Measurements from ENCODE around the gene TMED9. TPM values are rescaled to one million over a fixed set of nuclear protein-coding genes. Genes with fewer than 3 reads are reported as not detected.
"Not testable (repeated sequence)": the region's sequence is repeated elsewhere in the genome, so short reads cannot be mapped to it uniquely, and the experiment has no call there.

Gene TMED9
- total RNA-seq, 1 experiment from 2014 or later, result 294 TPM

- H3K9me3 Mint-ChIP-seq (ENCODE audit: low read depth, unreplicated experiment); H3K36me3 Mint-ChIP-seq (ENCODE audit: insufficient read depth, unreplicated experiment); DNase-seq; intact Hi-C loops (cut with micrococcal nuclease; ENCODE audit: unreplicated experiment); H3K4me3 Mint-ChIP-seq (ENCODE audit: low read depth, unreplicated experiment); H3K27me3 Mint-ChIP-seq (ENCODE audit: unreplicated experiment); BruUV-seq (replicated peaks); H3K27ac Mint-ChIP-seq (ENCODE audit: unreplicated experiment); CTCF ChIA-PET; H3K4me1 Mint-ChIP-seq (ENCODE audit: low read depth, unreplicated experiment): not testable (repeated sequence)
These were observed 42.9 kb downstream of the TMED9 start for GRCh38 chr5:177634912-177635311.

- H3K27ac Mint-ChIP-seq (ENCODE audit: unreplicated experiment); BruUV-seq (replicated peaks); H3K4me1 Mint-ChIP-seq (ENCODE audit: low read depth, unreplicated experiment); H3K9me3 Mint-ChIP-seq (ENCODE audit: low read depth, unreplicated experiment); intact Hi-C loops (cut with micrococcal nuclease; ENCODE audit: unreplicated experiment); H3K36me3 Mint-ChIP-seq (ENCODE audit: insufficient read depth, unreplicated experiment); DNase-seq; H3K27me3 Mint-ChIP-seq (ENCODE audit: unreplicated experiment); H3K4me3 Mint-ChIP-seq (ENCODE audit: low read depth, unreplicated experiment); CTCF ChIA-PET: not testable (repeated sequence)
These were observed 53.5 kb downstream of the TMED9 start for GRCh38 chr5:177645462-177645861.

Other genes with a start within 250 kb of the TMED9 start
- 278 and 305 TPM in 2 replicates for gene LMAN2, start 240.5 kb upstream of the TMED9 start, total RNA-seq (2022)
- 12.9 and 13.0 TPM in 2 replicates for gene RGS14, start 234.3 kb upstream of the TMED9 start, total RNA-seq (2022)
- gene SLC34A1, start 207.8 kb upstream of the TMED9 start, total RNA-seq (2022), result 0.19 and 0.64 TPM in 2 replicates
- not detected in 2 replicates for gene PFN3, start 191.5 kb upstream of the TMED9 start, total RNA-seq (2022)
- gene F12, start 182.6 kb upstream of the TMED9 start, total RNA-seq (2022), result 14.3 and 20.2 TPM in 2 replicates
- gene GRK6, start 165.5 kb upstream of the TMED9 start, total RNA-seq (2022), result 64.6 and 72.6 TPM in 2 replicates
- gene PRR7, start 145.4 kb upstream of the TMED9 start, total RNA-seq (2022), result 25.2 and 27.6 TPM in 2 replicates
- gene DBN1, start 118.6 kb upstream of the TMED9 start, total RNA-seq (2022), result 207 and 218 TPM in 2 replicates
- gene PDLIM7, start 94.6 kb upstream of the TMED9 start, total RNA-seq (2022), result 400 and 420 TPM in 2 replicates
- gene DOK3, start 82.4 kb upstream of the TMED9 start, total RNA-seq (2022), result 14.5 and 15.7 TPM in 2 replicates
- 101 and 132 TPM in 2 replicates for gene DDX41, start 75.2 kb upstream of the TMED9 start, total RNA-seq (2022)
- gene FAM193B, start 37.6 kb upstream of the TMED9 start, total RNA-seq (2022), result 92.0 and 97.0 TPM in 2 replicates
- gene B4GALT7, start 7.9 kb downstream of the TMED9 start, total RNA-seq (2022), result 48.8 and 55.7 TPM in 2 replicates
- 4.3 and 8.4 TPM in 2 replicates for gene FAM153A, start 190.7 kb downstream of the TMED9 start, total RNA-seq (2022)